Measurements from ENCODE around the gene CCT5.

CCT5 gene

DNA sequence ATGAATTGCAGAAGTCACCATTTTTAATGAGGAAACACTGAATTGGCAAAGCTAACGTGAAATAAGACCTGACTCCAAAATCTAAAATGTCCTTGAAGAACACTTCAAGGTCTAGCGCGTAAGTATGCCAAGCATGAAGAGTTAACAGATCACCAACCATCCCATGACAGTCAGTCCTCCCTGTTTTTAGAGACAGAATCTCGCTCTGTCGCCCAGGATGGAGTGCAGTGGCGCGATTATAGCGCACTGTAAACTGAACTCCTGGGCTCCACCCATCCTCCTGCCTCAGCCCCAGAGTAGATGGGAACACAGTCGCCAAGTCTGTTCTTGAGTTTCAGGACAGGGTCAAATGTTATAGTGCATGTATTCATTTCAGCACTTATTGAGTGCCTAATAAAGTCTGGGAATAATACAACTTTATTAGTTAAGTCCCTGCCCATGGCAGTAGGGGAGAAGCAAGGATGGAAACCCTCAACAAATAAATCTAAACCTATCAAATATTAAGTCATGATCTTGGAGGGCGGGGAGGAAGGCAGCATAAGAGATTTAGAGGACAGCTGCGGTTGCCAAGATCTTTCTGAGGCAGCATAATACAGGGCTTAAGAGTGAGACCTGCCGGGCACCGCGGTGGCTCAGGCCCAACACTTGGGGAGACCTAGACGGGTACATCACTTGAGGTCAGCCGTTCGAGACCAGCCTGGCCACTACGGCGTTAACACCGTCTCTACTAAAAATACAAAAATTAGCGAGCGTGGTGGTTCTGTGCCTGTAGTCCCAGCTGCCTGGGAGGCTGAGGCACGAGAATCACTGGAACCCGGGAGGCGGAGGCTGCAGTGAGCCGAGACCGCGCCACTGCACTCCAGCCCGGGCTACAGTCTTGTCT is 1.5 kb upstream of the CCT5 start:
- H3K36me3 ChIP-seq (ENCODE audit: low read depth) = peaks cover 25% of the 10 kb centered on the region
- no peaks in the 10 kb centered on the region for H3K27me3 ChIP-seq (ENCODE audit: insufficient read depth, poor library complexity, severe bottlenecking)
- H3K4me3 ChIP-seq (ENCODE audit: severe bottlenecking) = peak overlapping the region; percentile 81
- peak overlapping the region; percentile 72 for H3K27ac ChIP-seq (ENCODE audit: poor library complexity, severe bottlenecking)
- ATAC-seq (ENCODE audit: low read depth) (no peak), DNase-seq (ENCODE audit: low spot score) (no peak)
- H3K9me3 ChIP-seq (ENCODE audit: severe bottlenecking) = no peaks in the 10 kb centered on the region
- peaks cover 16% of the 10 kb centered on the region for H3K4me1 ChIP-seq (ENCODE audit: insufficient read depth, poor library complexity, severe bottlenecking)
- TF ChIP-seq, protein P1, sequence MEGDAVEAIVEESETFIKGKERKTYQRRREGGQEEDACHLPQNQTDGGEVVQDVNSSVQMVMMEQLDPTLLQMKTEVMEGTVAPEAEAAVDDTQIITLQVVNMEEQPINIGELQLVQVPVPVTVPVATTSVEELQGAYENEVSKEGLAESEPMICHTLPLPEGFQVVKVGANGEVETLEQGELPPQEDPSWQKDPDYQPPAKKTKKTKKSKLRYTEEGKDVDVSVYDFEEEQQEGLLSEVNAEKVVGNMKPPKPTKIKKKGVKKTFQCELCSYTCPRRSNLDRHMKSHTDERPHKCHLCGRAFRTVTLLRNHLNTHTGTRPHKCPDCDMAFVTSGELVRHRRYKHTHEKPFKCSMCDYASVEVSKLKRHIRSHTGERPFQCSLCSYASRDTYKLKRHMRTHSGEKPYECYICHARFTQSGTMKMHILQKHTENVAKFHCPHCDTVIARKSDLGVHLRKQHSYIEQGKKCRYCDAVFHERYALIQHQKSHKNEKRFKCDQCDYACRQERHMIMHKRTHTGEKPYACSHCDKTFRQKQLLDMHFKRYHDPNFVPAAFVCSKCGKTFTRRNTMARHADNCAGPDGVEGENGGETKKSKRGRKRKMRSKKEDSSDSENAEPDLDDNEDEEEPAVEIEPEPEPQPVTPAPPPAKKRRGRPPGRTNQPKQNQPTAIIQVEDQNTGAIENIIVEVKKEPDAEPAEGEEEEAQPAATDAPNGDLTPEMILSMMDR (IDR thresholded peaks at IDR 0.05; ENCODE audit: poor library complexity, severe bottlenecking) = no peak

- H3K4me1 ChIP-seq (ENCODE audit: insufficient read depth, poor library complexity, severe bottlenecking) = peaks cover 10% of the 10 kb centered on the region
- DNase-seq (ENCODE audit: low spot score) (no peak), ATAC-seq (ENCODE audit: low read depth) (peak; percentile 31; the same call in 2 of the 3 replicates)
- no peaks in the 10 kb centered on the region for H3K9me3 ChIP-seq (ENCODE audit: severe bottlenecking)
- H3K4me3 ChIP-seq (ENCODE audit: severe bottlenecking) = peak overlapping the region; percentile 81
- peak overlapping the region; percentile 72 for H3K27ac ChIP-seq (ENCODE audit: poor library complexity, severe bottlenecking)
- H3K36me3 ChIP-seq (ENCODE audit: low read depth) = peaks cover 47% of the 10 kb centered on the region
- H3K27me3 ChIP-seq (ENCODE audit: insufficient read depth, poor library complexity, severe bottlenecking) = no peaks in the 10 kb centered on the region
- TF ChIP-seq, protein P1 (IDR thresholded peaks at IDR 0.05; ENCODE audit: poor library complexity, severe bottlenecking) = no peak
Measured at GRCh38 chr5:10250806-10251276, 761 bp downstream of the CCT5 start.

GRCh38 chr5:10251405-10251804 is 1.3 kb downstream of the CCT5 start:
- Histone ChIP-seq H3K27me3 (ENCODE audit: insufficient read depth, poor library complexity, severe bottlenecking) (no peaks in the 10 kb centered on the region), H3K4me3 (ENCODE audit: severe bottlenecking) (peak overlapping the region; percentile 81), H3K4me1 (ENCODE audit: insufficient read depth, poor library complexity, severe bottlenecking) (peaks cover 10% of the 10 kb centered on the region), H3K9me3 (ENCODE audit: severe bottlenecking) (no peaks in the 10 kb centered on the region), H3K36me3 (ENCODE audit: low read depth) (peaks cover 53% of the 10 kb centered on the region), H3K27ac (ENCODE audit: poor library complexity, severe bottlenecking) (peak overlapping the region; percentile 72)
- DNase-seq (ENCODE audit: low spot score) (no peak), ATAC-seq (ENCODE audit: low read depth) (no peak)
- TF ChIP-seq, protein P1 (IDR thresholded peaks at IDR 0.05; ENCODE audit: poor library complexity, severe bottlenecking) = no peak

DNA sequence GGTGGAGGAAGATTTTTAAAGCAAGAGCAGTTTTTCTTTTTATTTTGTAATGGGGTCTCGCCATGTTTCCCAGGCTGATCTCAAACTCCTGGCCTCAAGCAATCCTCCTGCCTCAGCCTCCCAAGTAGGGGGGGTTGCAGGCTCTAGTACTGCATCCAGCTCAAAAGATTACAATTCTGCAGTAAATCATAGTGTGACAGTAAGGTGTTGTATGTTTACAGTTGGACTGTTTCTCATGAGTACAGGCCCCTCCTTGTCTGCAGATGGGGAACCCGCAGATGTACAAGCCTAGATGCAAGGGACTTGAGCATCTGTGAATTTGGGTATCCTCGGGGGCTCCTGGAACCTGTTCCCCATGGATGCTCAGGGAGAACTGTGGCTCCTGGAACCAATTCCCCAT is 3.3 kb downstream of the CCT5 start:
- no peak overlapping the region for H3K27ac ChIP-seq (ENCODE audit: poor library complexity, severe bottlenecking)
- no peak for DNase-seq (ENCODE audit: low spot score)
- no peaks in the 10 kb centered on the region for H3K27me3 ChIP-seq (ENCODE audit: insufficient read depth, poor library complexity, severe bottlenecking)
- no peaks in the 10 kb centered on the region for H3K9me3 ChIP-seq (ENCODE audit: severe bottlenecking)
- H3K36me3 ChIP-seq (ENCODE audit: low read depth) = peaks cover 72% of the 10 kb centered on the region
- peaks cover 10% of the 10 kb centered on the region for H3K4me1 ChIP-seq (ENCODE audit: insufficient read depth, poor library complexity, severe bottlenecking)
- ATAC-seq (ENCODE audit: low read depth) = no peak
- TF ChIP-seq, protein P1 (IDR thresholded peaks at IDR 0.05; ENCODE audit: poor library complexity, severe bottlenecking) = no peak
- no peak overlapping the region for H3K4me3 ChIP-seq (ENCODE audit: severe bottlenecking)

- no peaks in the 10 kb centered on the region for H3K9me3 ChIP-seq (ENCODE audit: severe bottlenecking)
- no peaks in the 10 kb centered on the region for H3K27me3 ChIP-seq (ENCODE audit: insufficient read depth, poor library complexity, severe bottlenecking)
- no peak for ATAC-seq (ENCODE audit: low read depth)
- TF ChIP-seq, protein P1 (IDR thresholded peaks at IDR 0.05; ENCODE audit: poor library complexity, severe bottlenecking) = no peak
- H3K36me3 ChIP-seq (ENCODE audit: low read depth) = peaks cover 85% of the 10 kb centered on the region
- no peak overlapping the region for H3K4me3 ChIP-seq (ENCODE audit: severe bottlenecking)
- H3K27ac ChIP-seq (ENCODE audit: poor library complexity, severe bottlenecking) = no peak overlapping the region
- H3K4me1 ChIP-seq (ENCODE audit: insufficient read depth, poor library complexity, severe bottlenecking) = peaks cover 7% of the 10 kb centered on the region
- no peak for DNase-seq (ENCODE audit: low spot score)
Measured at GRCh38 chr5:10254686-10255085, 4.6 kb downstream of the CCT5 start.
